GOT3 (cell line): ENCODE measurements around the gene PPM1E.
"Not testable (repeated sequence)": the region's sequence is repeated elsewhere in the genome, so short reads cannot be mapped to it uniquely, and the experiment has no call there.

ENCODE experiments used
- DNase-seq: peaks from one replicate; lab custom pipeline; 2025; ENCODE audit warnings: mixed read lengths; lab: John Stamatoyannopoulos, UW

The PPM1E gene

GRCh38 chr17:58840820-58841612, 85.4 kb downstream of the PPM1E start:
- no peak for DNase-seq

GRCh38 chr17:58846413-58846812, 90.8 kb downstream of the PPM1E start:
- DNase-seq = not testable (repeated sequence)

GRCh38 chr17:58850106-58850505, 94.5 kb downstream of the PPM1E start:
- not testable (repeated sequence) for DNase-seq

GRCh38 chr17:58865301-58865700, 109.6 kb downstream of the PPM1E start:
- DNase-seq = no peak

- no peak for DNase-seq
These were observed 115.1 kb downstream of the PPM1E start for GRCh38 chr17:58870747-58871146.

- no peak for DNase-seq
These were observed 118.3 kb downstream of the PPM1E start for GRCh38 chr17:58873926-58874325.

GRCh38 chr17:58875261-58875660, 119.6 kb downstream of the PPM1E start:
- DNase-seq = no peak

- no peak for DNase-seq
These were observed 128.5 kb downstream of the PPM1E start for GRCh38 chr17:58884161-58884560.

- DNase-seq = no peak
These were observed 130.9 kb downstream of the PPM1E start for GRCh38 chr17:58886514-58886913.

GRCh38 chr17:58889928-58890327, 134.3 kb downstream of the PPM1E start:
- no peak for DNase-seq

- DNase-seq = no peak
These were observed 143.5 kb downstream of the PPM1E start for GRCh38 chr17:58899191-58899590.

GRCh38 chr17:58902322-58902721, 146.7 kb downstream of the PPM1E start:
- DNase-seq = no peak

GRCh38 chr17:58911741-58912343, 156.2 kb downstream of the PPM1E start:
- DNase-seq = no peak

GRCh38 chr17:58913552-58913951, 157.9 kb downstream of the PPM1E start:
- DNase-seq = no peak

GRCh38 chr17:58913971-58914769, 158.5 kb downstream of the PPM1E start:
- no peak for DNase-seq

- no peak for DNase-seq
These were observed 161.6 kb downstream of the PPM1E start for GRCh38 chr17:58917228-58917627.

- DNase-seq = no peak
These were observed 162.4 kb downstream of the PPM1E start for GRCh38 chr17:58918072-58918471.

- no peak for DNase-seq
These were observed 163.2 kb downstream of the PPM1E start for GRCh38 chr17:58918884-58919283.

- DNase-seq = no peak
These were observed 165.1 kb downstream of the PPM1E start for GRCh38 chr17:58920773-58921172.

GRCh38 chr17:58932956-58933355, 177.3 kb downstream of the PPM1E start:
- no peak for DNase-seq

GRCh38 chr17:58936295-58936694, 180.6 kb downstream of the PPM1E start:
- no peak for DNase-seq

- no peak for DNase-seq
These were observed 188.5 kb downstream of the PPM1E start for GRCh38 chr17:58944166-58944565.

GRCh38 chr17:58947411-58947810, 191.8 kb downstream of the PPM1E start:
- DNase-seq = no peak
